GM18517 (cell line): Measurements from ENCODE around the gene DDX11.
"Not testable (repeated sequence)": the region's sequence is repeated elsewhere in the genome, so short reads cannot be mapped to it uniquely, and the experiment has no call there.

Source experiments
- ATAC-seq: cut with Tn5 transposase; IDR thresholded peaks from one replicate; pipeline ENCODE4 v1.9.1; 2021; ENCODE audit warnings: mild to moderate bottlenecking, moderate library complexity; ENCODE audit not compliant: unreplicated experiment

DDX11 gene

DNA sequence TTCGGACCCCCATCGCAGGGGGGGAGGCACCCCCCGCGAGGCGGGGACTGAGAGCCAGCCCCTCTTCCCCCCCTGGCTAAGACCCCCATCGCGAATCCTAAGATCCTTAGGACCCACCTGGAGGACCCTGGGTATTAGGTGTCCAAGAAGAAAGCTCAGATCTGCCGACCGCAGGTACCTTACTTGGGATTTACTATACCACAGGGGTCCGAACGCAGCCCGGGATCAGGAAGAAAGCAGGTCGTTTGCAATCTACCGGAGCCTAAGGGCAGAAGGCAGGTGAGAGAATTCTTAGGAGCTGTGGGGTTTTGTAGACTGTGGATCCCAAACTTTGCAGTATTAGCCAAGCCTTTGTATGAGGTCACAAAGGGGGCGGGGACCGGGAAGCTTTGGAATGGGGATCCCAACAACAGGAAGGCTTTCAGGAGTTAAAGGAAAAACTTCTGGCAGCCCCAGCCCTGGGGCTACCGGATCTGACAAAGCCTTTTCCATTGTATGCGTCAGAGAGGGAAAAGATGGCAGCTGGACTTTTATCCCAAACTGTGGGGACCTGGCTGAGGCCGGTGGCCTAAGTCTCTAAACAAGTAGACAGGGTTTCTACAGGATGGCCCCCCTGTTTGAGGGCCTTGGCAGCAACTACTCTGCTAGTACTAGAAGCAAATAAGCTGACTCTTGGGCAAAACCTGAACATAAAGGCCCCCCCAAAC is 47.5 kb downstream of the DDX11 start:
- ATAC-seq: not testable (repeated sequence)

DNA sequence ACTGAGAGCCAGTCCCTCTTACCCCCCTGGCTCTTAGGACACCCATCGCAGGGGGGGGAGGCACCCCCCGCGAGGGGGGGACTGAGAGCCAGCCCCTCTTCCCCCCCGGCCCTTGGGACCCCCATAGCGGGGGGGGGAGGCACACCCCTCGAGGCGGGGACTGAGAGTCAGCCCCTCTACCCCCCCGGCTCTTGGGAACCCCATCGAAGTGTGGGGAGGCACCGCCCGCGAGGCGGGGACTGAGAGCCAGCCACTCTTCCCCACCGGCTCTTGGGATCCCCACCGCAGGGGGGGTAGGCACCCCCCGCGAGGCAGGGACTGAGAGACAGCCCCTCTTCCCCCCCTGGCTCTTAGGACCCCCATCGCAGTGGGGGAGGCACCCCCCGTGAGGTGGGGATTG is 48.8 kb downstream of the DDX11 start:
- ATAC-seq: no peak

DNA sequence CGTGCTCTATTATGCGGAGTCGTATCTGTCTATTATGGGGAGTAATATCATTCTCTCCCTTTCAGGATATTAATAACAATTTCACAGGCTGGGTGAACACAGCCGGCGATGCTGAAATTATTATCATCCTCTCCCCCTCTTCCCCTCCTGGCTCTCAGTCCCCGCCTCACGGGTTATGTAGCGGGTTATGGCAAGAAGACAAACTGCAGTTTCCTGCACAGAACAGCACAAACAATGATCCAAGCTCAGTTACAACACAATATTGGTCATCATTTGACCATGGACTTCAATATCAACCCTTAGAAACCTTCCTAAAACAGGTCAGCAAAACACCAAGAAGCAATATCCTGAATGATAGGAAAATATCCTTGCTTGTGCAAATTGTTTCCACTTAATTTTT is 50.5 kb downstream of the DDX11 start:
- ATAC-seq: not testable (repeated sequence)

DNA sequence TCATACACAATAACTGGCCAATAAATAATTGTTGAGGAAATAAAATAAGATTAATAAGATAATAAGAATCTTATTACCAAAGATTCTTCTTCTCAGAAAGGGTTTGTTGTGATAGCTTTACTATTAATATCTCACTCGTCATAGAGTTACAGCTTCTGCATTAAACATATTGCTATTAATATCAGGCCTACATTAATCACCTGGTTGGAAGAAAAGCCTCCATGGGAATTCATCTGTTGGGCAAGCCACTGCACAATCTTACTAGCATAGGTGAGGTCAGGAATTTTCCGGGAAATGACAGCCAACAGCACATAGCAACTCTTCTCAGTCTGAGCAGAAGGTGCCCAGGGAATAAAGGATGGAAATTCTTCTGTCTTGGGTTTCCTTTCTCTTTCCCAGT is 51.5 kb downstream of the DDX11 start:
- not testable (repeated sequence) for ATAC-seq

DNA sequence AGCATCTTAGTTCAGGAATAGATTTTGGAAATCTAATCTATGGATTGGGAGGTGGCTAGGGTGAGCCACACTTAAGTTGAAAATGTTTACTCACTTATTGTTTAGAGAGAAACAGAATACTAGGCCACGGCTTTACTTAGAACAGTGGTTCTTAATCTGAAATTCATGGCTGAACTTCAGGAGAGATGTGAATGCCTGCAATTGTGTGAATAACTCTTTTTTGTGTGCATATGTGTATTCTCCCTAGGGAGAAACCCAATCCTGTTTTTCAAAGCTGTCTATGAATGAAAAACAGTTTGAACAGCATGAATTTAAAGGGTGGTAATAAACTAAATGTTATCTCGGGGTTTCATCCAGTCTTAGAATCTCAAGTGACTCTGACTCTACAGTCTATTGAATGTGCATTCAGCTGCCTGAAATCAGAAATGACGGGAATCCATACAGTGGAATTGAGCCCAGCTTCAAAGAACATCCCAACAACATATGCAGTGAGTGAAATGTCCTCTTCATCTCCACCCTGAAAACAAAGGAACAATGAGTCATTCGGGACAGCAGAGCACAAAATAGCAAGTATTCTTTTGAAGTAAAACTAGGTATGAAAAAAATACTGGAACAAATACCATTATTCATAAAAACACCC is 53.7 kb downstream of the DDX11 start:
- not testable (repeated sequence) for ATAC-seq

DNA sequence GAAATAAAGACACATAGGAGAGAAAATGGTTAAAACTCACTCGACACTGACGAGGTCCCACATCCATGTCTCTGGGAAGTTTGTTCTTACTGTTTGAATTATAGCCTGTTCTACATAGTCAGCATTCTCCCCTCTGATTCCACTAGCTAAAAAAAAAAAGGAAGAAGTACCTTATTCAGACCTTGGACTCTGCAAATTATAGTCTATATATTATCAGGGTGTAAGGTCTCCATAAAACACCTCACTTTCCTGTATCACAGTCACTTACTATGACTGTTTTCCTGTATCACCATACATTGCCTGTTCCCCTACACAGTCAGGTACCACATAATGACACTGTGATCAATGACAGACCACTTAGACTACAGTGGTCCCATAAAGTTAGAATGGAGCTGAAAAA is 62.9 kb downstream of the DDX11 start:
- ATAC-seq: not testable (repeated sequence)

DNA sequence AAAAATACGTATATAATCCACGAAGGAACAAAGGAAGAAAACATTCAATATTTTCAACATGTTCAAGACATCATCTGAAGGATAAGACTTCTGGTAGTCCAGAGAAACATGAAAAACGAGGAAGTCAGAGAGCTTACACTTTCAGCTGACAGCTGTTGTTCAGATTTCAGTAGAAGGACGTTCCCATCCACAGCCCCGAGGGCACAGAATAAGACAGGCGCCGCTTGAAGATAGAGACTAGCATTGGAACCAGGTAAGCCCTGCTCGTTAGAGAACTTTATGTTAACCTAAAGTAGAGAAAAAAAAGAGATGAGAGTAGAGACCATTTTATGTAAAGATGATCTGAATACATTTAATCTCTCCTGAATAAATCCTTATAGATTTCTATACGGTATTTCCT is 71.1 kb downstream of the DDX11 start:
- not testable (repeated sequence) for ATAC-seq

DNA sequence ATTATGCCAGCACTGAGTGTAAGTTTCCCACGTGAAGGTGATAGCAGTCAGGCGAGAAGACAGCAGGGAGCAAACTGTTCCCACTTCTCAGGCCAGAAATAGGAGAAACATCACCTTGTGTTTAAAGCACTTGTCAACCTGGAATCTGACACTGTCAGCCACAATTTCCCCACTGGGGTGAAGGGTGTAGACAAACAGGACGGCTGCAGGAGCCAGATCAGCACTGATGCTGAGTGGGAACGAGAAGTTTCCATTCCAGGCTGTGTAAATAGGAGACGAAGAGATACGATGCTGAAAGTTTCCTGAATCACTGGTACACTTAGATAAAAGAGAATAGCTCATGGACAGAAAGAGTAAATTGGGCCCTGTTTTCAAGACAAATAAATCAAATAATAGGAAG is 71.6 kb downstream of the DDX11 start:
- ATAC-seq: not testable (repeated sequence)

DNA sequence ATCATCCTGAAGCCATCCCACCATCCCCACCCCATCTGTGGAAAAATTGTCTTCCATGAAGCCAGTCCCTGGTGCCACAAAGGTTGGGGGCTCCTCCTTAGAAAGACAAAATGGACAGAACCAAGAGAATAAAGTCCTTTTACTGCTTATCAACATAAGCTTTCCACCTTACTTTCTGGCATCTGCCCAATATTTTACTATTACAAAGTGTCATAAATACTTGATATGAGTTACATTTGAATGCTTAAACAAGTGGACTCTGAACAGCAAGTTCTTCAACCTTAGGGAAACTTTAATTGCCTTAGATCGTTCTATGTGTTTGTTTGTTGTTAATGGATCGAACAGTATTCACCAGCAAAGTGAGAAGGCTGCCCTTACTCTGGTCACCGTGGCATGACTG is 73.8 kb downstream of the DDX11 start:
- not testable (repeated sequence) for ATAC-seq

DNA sequence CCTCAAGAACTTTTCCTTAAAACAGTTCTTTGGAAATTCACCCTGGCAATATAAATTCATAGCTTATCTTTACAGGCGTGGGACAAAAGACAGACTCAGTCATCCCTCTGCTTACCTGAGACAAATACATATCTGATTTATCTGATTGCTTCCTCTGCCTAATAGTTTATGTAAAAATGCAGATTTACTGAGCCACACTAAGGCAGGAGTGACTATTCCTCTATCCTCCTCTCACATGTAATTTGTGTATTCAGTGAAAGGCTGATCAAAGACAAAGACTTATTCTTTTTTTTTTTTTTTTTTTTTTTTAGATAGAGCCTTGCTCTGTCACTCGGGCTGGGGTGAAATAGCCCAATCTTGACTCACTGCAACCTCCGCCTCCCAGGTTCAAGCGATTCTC is 77.1 kb downstream of the DDX11 start:
- ATAC-seq: not testable (repeated sequence)
